Memory B cell (primary cell): ENCODE results near the gene CEACAM18.
A peak's percentile ranks its signal among the peaks of the same experiment; 100 is the strongest.
"Not testable (repeated sequence)": the region's sequence is repeated elsewhere in the genome, so short reads cannot be mapped to it uniquely, and the experiment has no call there.

Experiments
- ATAC-seq: fragments of 150-1000 bp; cut with Tn5 transposase; 2 replicates; pipeline ENCODE4 v1.10.0; 2021; ENCODE audit warnings: low read depth, mild to moderate bottlenecking, moderate library complexity
- DNase-seq, 2 donors: peaks; one replicate each; pipeline ENCODE4 v3.0.0; 2022; ENCODE audit warnings: low spot score in 2 of 2
- H3K27ac Mint-ChIP-seq: one replicate; pipeline ENCODE4 v1.8.0; 2022; ENCODE audit warnings: mild to moderate bottlenecking, moderate library complexity, mixed read lengths
- H3K27me3 Mint-ChIP-seq: one replicate; pipeline ENCODE4 v1.8.0; 2022; ENCODE audit warnings: mixed read lengths
- H3K36me3 Mint-ChIP-seq: one replicate; pipeline ENCODE4 v1.8.0; 2022; ENCODE audit warnings: mild to moderate bottlenecking, mixed read lengths
- H3K4me1 Mint-ChIP-seq: one replicate; pipeline ENCODE4 v1.8.0; 2022; ENCODE audit warnings: mixed read lengths
- H3K4me3 Mint-ChIP-seq: one replicate; pipeline ENCODE4 v1.8.0; 2022; ENCODE audit warnings: mild to moderate bottlenecking, moderate library complexity, mixed read lengths
- H3K9me3 Mint-ChIP-seq: one replicate; pipeline ENCODE4 v1.8.0; 2022; ENCODE audit warnings: mixed read lengths

The CEACAM18 gene

GRCh38 chr19:51478381-51479234 lies at the start of gene CEACAM18:
Gene CEACAM18, plus strand, starts transcription at chr19:51478539.
- Mint-ChIP-seq H3K27ac (no peak within 1 kb of the TSS), H3K4me1 (no peaks in the 10 kb centered on the region), H3K36me3 (no peaks in the 10 kb centered on the region), H3K4me3 (no peak within 1 kb of the TSS), H3K9me3 (no peaks in the 10 kb centered on the region), H3K27me3 (peaks cover 24% of the 10 kb centered on the region)
- ATAC-seq, result no peak
- no peak for DNase-seq

GRCh38 chr19:51430221-51430620 lies 48.1 kb upstream of the CEACAM18 start:
- no peaks in the 10 kb centered on the region for H3K36me3 Mint-ChIP-seq
- H3K4me1 Mint-ChIP-seq, result no peaks in the 10 kb centered on the region

GRCh38 chr19:51431124-51431523 lies 47.2 kb upstream of the CEACAM18 start:
- ATAC-seq, result no peak
- no peak for DNase-seq
- no peak overlapping the region for H3K4me3 Mint-ChIP-seq
- no peaks in the 10 kb centered on the region for H3K36me3 Mint-ChIP-seq
- no peak overlapping the region for H3K27ac Mint-ChIP-seq
- H3K9me3 Mint-ChIP-seq, result no peaks in the 10 kb centered on the region
- H3K4me1 Mint-ChIP-seq, result no peaks in the 10 kb centered on the region
- peaks cover 1% of the 10 kb centered on the region for H3K27me3 Mint-ChIP-seq

More at GRCh38 chr19:51430221-51430620, 48.1 kb upstream of the CEACAM18 start:
- Mint-ChIP-seq H3K27ac (no peak overlapping the region), H3K4me3 (no peak overlapping the region), H3K9me3 (no peaks in the 10 kb centered on the region), H3K27me3 (peaks cover 1% of the 10 kb centered on the region)
- no peak for ATAC-seq
- DNase-seq, result no peak

GRCh38 chr19:51433043-51433442 lies 45.3 kb upstream of the CEACAM18 start:
- H3K27ac Mint-ChIP-seq, result no peak overlapping the region
- H3K27me3 Mint-ChIP-seq, result peaks cover 2% of the 10 kb centered on the region
- no peaks in the 10 kb centered on the region for H3K36me3 Mint-ChIP-seq
- H3K9me3 Mint-ChIP-seq, result no peaks in the 10 kb centered on the region
- H3K4me3 Mint-ChIP-seq, result no peak overlapping the region
- peaks cover under 1% of the 10 kb centered on the region for H3K4me1 Mint-ChIP-seq
- DNase-seq (no peak), ATAC-seq (no peak)

GRCh38 chr19:51434456-51434855 lies 43.9 kb upstream of the CEACAM18 start:
- ATAC-seq (no peak), DNase-seq (no peak)
- no peak overlapping the region for H3K27ac Mint-ChIP-seq
- H3K36me3 Mint-ChIP-seq, result no peaks in the 10 kb centered on the region
- peaks cover 6% of the 10 kb centered on the region for H3K27me3 Mint-ChIP-seq
- peaks cover 4% of the 10 kb centered on the region for H3K4me1 Mint-ChIP-seq
- no peaks in the 10 kb centered on the region for H3K9me3 Mint-ChIP-seq
- no peak overlapping the region for H3K4me3 Mint-ChIP-seq

DNA sequence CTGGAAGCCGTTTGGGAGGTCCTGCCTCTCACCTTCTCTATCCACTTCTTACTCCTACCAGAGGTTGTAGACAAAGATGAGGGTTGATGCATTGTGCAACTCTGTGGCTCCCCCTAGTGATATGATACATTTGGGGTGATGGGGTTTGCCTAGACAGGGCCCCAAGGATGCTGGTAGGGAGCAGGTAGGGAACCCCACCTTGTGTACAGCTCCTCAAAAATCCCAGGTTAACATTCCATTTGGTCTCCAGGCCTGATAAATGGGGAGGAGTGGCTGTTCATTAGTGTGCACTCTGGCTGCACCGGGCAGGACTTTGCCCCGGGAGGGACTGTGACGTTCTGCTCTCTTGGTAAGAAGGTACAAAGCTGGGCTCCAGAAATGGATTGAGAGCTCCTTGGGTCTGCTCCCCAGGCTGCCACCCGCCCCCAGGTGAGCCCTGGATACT lies 39.3 kb upstream of the CEACAM18 start:
- H3K4me1 Mint-ChIP-seq, result peaks cover 22% of the 10 kb centered on the region
- H3K27ac Mint-ChIP-seq, result no peak overlapping the region
- H3K9me3 Mint-ChIP-seq, result no peaks in the 10 kb centered on the region
- peaks cover 4% of the 10 kb centered on the region for H3K27me3 Mint-ChIP-seq
- ATAC-seq, result peak; percentile 14
- DNase-seq, result peak; percentile 41 to 59
- no peak overlapping the region for H3K4me3 Mint-ChIP-seq
- no peaks in the 10 kb centered on the region for H3K36me3 Mint-ChIP-seq

DNA sequence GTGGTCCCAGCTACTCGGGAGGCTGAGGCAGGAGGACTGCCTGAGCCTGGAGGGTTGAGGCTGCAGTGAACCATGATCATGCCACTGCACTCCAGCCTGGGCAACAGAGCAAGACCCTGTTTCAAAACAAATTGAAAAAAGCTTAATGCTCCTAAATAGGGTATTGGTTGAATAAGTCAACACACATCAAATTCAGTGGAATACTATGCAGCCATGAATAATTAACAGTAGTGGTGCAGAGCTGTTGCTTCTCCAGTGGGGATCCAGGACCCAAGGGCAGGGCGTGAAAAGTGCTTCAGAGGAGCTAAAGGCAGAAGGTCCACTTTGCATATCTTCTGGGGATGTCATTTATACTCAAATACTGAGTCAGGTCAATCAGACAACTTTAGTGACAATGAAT lies 38.3 kb upstream of the CEACAM18 start:
- no peaks in the 10 kb centered on the region for H3K36me3 Mint-ChIP-seq
- no peak overlapping the region for H3K27ac Mint-ChIP-seq
- H3K4me1 Mint-ChIP-seq, result peaks cover 22% of the 10 kb centered on the region
- ATAC-seq, result no peak
- no peaks in the 10 kb centered on the region for H3K9me3 Mint-ChIP-seq
- no peak overlapping the region for H3K4me3 Mint-ChIP-seq
- no peak for DNase-seq
- peaks cover 4% of the 10 kb centered on the region for H3K27me3 Mint-ChIP-seq

GRCh38 chr19:51440846-51441409 lies 37.4 kb upstream of the CEACAM18 start:
- peaks cover 6% of the 10 kb centered on the region for H3K27me3 Mint-ChIP-seq
- H3K4me3 Mint-ChIP-seq, result peak overlapping the region; percentile 73
- H3K27ac Mint-ChIP-seq, result peak overlapping the region; percentile 93
- ATAC-seq, result no peak
- no peak for DNase-seq
- H3K4me1 Mint-ChIP-seq, result peaks cover 22% of the 10 kb centered on the region
- no peaks in the 10 kb centered on the region for H3K9me3 Mint-ChIP-seq
- no peaks in the 10 kb centered on the region for H3K36me3 Mint-ChIP-seq

GRCh38 chr19:51441410-51442390 lies 36.6 kb upstream of the CEACAM18 start:
- peak; percentile 87 for ATAC-seq
- H3K4me1 Mint-ChIP-seq, result peaks cover 22% of the 10 kb centered on the region
- H3K4me3 Mint-ChIP-seq, result peak overlapping the region; percentile 73
- peaks cover 7% of the 10 kb centered on the region for H3K27me3 Mint-ChIP-seq
- no peaks in the 10 kb centered on the region for H3K36me3 Mint-ChIP-seq
- H3K27ac Mint-ChIP-seq, result peak overlapping the region; percentile 93
- peak; percentile 59 to 67 for DNase-seq
- no peaks in the 10 kb centered on the region for H3K9me3 Mint-ChIP-seq

- H3K27ac Mint-ChIP-seq, H3K4me1 Mint-ChIP-seq: not testable (repeated sequence)
Observed at GRCh38 chr19:51447510-51447909, 30.8 kb upstream of the CEACAM18 start.

DNA sequence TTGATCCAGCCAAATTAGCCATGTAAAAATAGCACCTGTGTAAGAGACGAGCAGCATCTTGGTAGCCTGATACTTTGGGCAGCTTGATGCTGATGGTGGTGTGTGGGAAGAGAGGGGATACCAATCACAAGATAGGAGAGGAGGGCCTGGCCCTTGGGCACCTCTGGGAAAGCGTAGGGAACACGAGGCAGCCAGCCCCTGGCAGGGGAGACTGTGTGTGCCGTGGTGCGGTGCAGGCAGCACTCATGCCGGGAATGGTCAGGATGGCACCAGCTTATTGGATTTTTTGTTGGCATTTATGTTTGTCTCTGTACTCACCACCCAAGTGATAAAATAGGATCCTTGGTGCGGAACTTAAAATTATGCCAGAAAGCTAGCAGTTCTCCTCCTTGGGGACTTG lies 30.3 kb upstream of the CEACAM18 start:
- H3K4me1 Mint-ChIP-seq, result peaks cover 4% of the 10 kb centered on the region
- peaks cover 25% of the 10 kb centered on the region for H3K27me3 Mint-ChIP-seq
- DNase-seq (no peak), ATAC-seq (no peak)
- H3K9me3 Mint-ChIP-seq, result peaks cover 7% of the 10 kb centered on the region
- H3K27ac Mint-ChIP-seq, result no peak overlapping the region
- no peak overlapping the region for H3K4me3 Mint-ChIP-seq
- H3K36me3 Mint-ChIP-seq, result peaks cover 2% of the 10 kb centered on the region

More at GRCh38 chr19:51447510-51447909, 30.8 kb upstream of the CEACAM18 start:
- not testable (repeated sequence) for H3K9me3 Mint-ChIP-seq, ATAC-seq, H3K4me3 Mint-ChIP-seq, H3K36me3 Mint-ChIP-seq, DNase-seq
- peaks cover 25% of the 10 kb centered on the region for H3K27me3 Mint-ChIP-seq

DNA sequence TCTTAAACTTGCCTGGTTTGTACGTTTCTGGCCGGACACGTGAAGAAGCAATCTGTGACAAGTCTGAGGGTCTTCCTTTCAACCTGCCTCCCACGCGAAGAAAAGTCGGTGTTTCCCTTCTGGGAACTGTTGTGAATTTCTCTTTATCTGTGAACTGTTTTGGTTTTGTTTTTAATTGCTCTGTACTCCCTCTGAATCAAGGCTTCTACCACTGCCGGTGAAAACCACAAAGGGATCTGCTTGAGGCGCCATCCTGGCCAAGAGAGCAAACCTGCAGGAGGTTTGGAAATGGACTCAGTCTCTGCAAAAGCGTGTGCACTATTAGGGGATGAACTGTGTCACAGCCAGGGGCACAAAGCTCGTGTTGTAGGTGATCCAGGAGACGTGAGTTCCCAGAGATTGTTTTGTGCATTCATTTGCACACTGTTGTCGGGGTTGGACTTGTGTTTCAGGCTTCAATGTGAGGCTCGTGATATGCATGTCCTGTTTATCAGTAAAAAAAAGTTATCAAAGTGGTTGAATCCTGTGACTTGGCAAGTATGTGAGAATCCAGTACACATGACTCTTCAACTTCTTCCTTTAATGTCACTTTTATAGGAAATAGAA lies 29.8 kb upstream of the CEACAM18 start:
- H3K9me3 Mint-ChIP-seq, result peaks cover 7% of the 10 kb centered on the region
- DNase-seq (no peak), ATAC-seq (no peak)
- H3K4me3 Mint-ChIP-seq, result no peak overlapping the region
- H3K36me3 Mint-ChIP-seq, result peaks cover 2% of the 10 kb centered on the region
- peaks cover 25% of the 10 kb centered on the region for H3K27me3 Mint-ChIP-seq
- no peak overlapping the region for H3K27ac Mint-ChIP-seq
- peaks cover 4% of the 10 kb centered on the region for H3K4me1 Mint-ChIP-seq

DNA sequence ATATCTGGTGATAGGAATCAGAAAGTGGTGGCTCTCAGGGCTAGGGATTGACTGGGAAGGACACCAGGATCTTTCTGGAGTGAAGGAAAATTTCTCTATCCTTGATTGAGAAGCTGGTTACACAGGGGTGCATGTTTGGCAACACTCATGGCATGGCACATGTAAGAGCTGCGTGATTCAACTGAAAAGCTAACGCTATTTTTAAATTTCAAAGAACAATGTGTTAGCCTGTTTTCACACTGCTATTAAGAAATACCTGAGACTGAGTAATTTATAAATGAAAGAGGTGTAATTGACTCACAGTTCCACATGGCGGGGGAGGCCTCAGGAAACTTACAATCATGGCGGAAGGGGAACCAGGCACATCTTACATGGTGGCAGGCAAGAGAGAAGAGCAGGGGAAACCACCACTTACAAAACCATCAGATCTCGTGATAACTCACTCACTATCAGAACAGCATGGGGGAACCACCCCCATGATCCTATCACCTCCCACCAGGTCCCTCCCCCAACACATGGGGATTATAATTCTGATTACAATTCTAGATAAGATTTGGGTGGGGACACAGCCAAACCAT lies 27.5 kb upstream of the CEACAM18 start:
- peaks cover 30% of the 10 kb centered on the region for H3K27me3 Mint-ChIP-seq
- peaks cover 4% of the 10 kb centered on the region for H3K4me1 Mint-ChIP-seq
- peaks cover 7% of the 10 kb centered on the region for H3K9me3 Mint-ChIP-seq
- peak overlapping the region; percentile 41 for H3K27ac Mint-ChIP-seq
- DNase-seq (no peak), ATAC-seq (no peak)
- H3K36me3 Mint-ChIP-seq, result peaks cover 2% of the 10 kb centered on the region
- H3K4me3 Mint-ChIP-seq, result no peak overlapping the region
